K562 (cell line): ENCODE measurements around the gene OVOL3. TPM values are rescaled to one million over a fixed set of nuclear protein-coding genes. Genes with fewer than 3 reads are reported as not detected.

Experiments used
- ATAC-seq: fragments of 200-7000 bp; cut with Tn5 transposase; 3 replicates; pipeline ENCODE4 v1.9.1; 2020; ENCODE audit warnings: moderate library complexity
- BruUV-seq: library from RNA; stranded (reverse); fragments of 400-500 nt; replicated peaks from 2 replicates; lab custom pipeline; 2021; lab: Mats Ljungman, UMichigan
- CTCF ChIA-PET: fragments of 300-600 bp; formaldehyde crosslinking; extraction: SDS; loops from one replicate; lab custom pipeline; 2021; ENCODE audit warnings: low intra/inter-chr PET ratio; lab: Yijun Ruan, JAX
- POLR2A ChIA-PET: fragments of 300-600, 350-650 bp; sonication (Branson Sonifier 250); formaldehyde crosslinking; extraction: SDS; loops from one replicate; lab custom pipeline; 2021; ENCODE audit warnings: antibody characterized with exemption, inconsistent platforms; lab: Yijun Ruan, JAX
- DNase-seq, 4 experiments: peaks; one replicate each; pipeline versions ENCODE4 v3.0.0 to v3.0.0-alpha.2; 2011 to 2018; ENCODE audit warnings: low spot score in 3 of 4, mixed read lengths in 3 of 4; ENCODE audit errors: extremely low read depth in 1 of 4
- FAIRE-seq: peaks from 2 replicates; lab custom pipeline; 2011; peaks lifted over from hg19 to GRCh38; lab: Jason Lieb, UNC
- H2AFZ ChIP-seq: 2 replicates; pipeline ENCODE4 v1.6.0; 2011; ENCODE audit warnings: low read depth, low read length, control low read depth, inconsistent platforms
- H3K27ac ChIP-seq: fragments of 200-600 bp; 3 replicates; pipeline ENCODE4 v1.8.0; 2011; ENCODE audit warnings: low read depth, mild to moderate bottlenecking, control low read depth, inconsistent platforms, low read length, moderate library complexity, mixed read lengths; ENCODE audit errors: extremely low read depth
- H3K27me3 ChIP-seq, 2 experiments: fragments of 300-600 bp in 1 of 2; 2 replicates in 1 of 2; 3 replicates in 1 of 2; pipeline versions ENCODE4 v1.6.0 to v1.8.0; 2011; ENCODE audit warnings: inconsistent platforms in 2 of 2, low read length in 2 of 2, mild to moderate bottlenecking in 1 of 2, mixed read lengths in 1 of 2, moderate library complexity in 1 of 2; ENCODE audit not compliant: control insufficient read depth in 2 of 2, insufficient read depth in 2 of 2
- H3K36me3 ChIP-seq: fragments of 300-600 bp; 3 replicates; pipeline ENCODE4 v1.8.0; 2011; ENCODE audit warnings: mild to moderate bottlenecking, low read length, inconsistent platforms; ENCODE audit not compliant: control insufficient read depth, insufficient read depth
- H3K4me1 ChIP-seq, 2 experiments: fragments of 200-600 bp in 1 of 2; replicated peaks in 1 of 2; 2 replicates in 1 of 2; 3 replicates in 1 of 2; pipeline versions ENCODE4 v1.5.1 to v1.8.0; 2011; ENCODE audit warnings: inconsistent platforms in 2 of 2, low read length in 2 of 2, mild to moderate bottlenecking in 1 of 2, mixed read lengths in 1 of 2, moderate library complexity in 1 of 2; ENCODE audit not compliant: control insufficient read depth in 2 of 2, insufficient read depth in 2 of 2
- H3K4me2 ChIP-seq: 2 replicates; pipeline ENCODE4 v1.6.1; 2011; ENCODE audit warnings: low read length, control low read depth, inconsistent platforms, mixed read lengths; ENCODE audit not compliant: insufficient read depth
- H3K4me3 ChIP-seq: fragments of 200-600 bp; sonication (generic), shearing (Covaris generic); 2 replicates; pipeline ENCODE4 v1.5.1; 2016; ENCODE audit warnings: control low read depth, inconsistent platforms
- H3K79me2 ChIP-seq: fragments of 200-600 bp; 3 replicates; pipeline ENCODE4 v1.8.0; 2011; ENCODE audit warnings: low read length, inconsistent platforms; ENCODE audit not compliant: control insufficient read depth, insufficient read depth
- H3K9ac ChIP-seq, 2 experiments: 2 replicates each; pipeline versions ENCODE4 v1.6.0 to v1.6.1; 2011; ENCODE audit warnings: low read depth in 2 of 2, low read length in 2 of 2, control low read depth in 1 of 2, inconsistent platforms in 1 of 2, mild to moderate bottlenecking in 1 of 2, mixed read lengths in 1 of 2; ENCODE audit not compliant: insufficient read depth in 1 of 2
- H3K9me1 ChIP-seq: one replicate; pipeline ENCODE4 v1.6.0; 2011; ENCODE audit warnings: inconsistent platforms, mild to moderate bottlenecking, low read length, moderate library complexity; ENCODE audit not compliant: control insufficient read depth, insufficient read depth
- H3K9me3 ChIP-seq: replicated peaks from 2 replicates; pipeline ENCODE4 v1.5.1; 2011; ENCODE audit warnings: low read depth, low read length, inconsistent platforms; ENCODE audit not compliant: control insufficient read depth, insufficient read depth
- H4K20me1 ChIP-seq: replicated peaks from 2 replicates; pipeline ENCODE4 v1.6.1; 2011; ENCODE audit warnings: low read length, inconsistent platforms, mixed read lengths; ENCODE audit not compliant: control insufficient read depth, insufficient read depth
- CBX3 ChIP-seq, 2 experiments: IDR thresholded peaks; 1 replicate in 1 of 2; 2 replicates in 1 of 2; pipeline ENCODE4 v1.6.1; 2012; ENCODE audit warnings: inconsistent platforms in 2 of 2, low read length in 2 of 2, borderline replicate concordance in 1 of 2, control low read depth in 1 of 2
- DPF2 ChIP-seq: fragments of 450-650 bp; IDR thresholded peaks from 2 replicates; pipeline ENCODE4 v1.6.1; 2016
- EZH2 ChIP-seq: IDR thresholded peaks from 2 replicates; pipeline ENCODE4 v1.6.1; 2012; ENCODE audit warnings: low read depth, mild to moderate bottlenecking, inconsistent platforms, low read length, borderline replicate concordance
- GTF2E2 ChIP-seq: fragments of 200-800 bp; sonication (Bioruptor generic); IDR thresholded peaks from 2 replicates; pipeline ENCODE4 v1.6.1; 2016; ENCODE audit warnings: missing genetic modification characterization, missing compliant biosample characterization
- NFIX ChIP-seq: fragments of 250-450 bp; sonication (Bioruptor Pico); IDR thresholded peaks from 2 replicates; pipeline ENCODE4 v1.4.0; 2020; ENCODE audit warnings: low read depth, mild to moderate bottlenecking, moderate library complexity
- NRF1 ChIP-seq, 2 experiments: fragments of 450-650 bp; IDR thresholded peaks in 1 of 2; conservative IDR thresholded peaks in 1 of 2; 2 replicates each; pipeline ENCODE4 v1.6.1; 2014; ENCODE audit warnings: mild to moderate bottlenecking in 2 of 2
- SIN3A ChIP-seq, 2 experiments: fragments of 150-350 bp in 1 of 2; IDR thresholded peaks; 2 replicates each; pipeline ENCODE4 v1.6.1; 2011 to 2016; ENCODE audit warnings: borderline replicate concordance in 2 of 2, low read depth in 2 of 2, low read length in 2 of 2, mild to moderate bottlenecking in 2 of 2, moderate library complexity in 2 of 2; ENCODE audit not compliant: control insufficient read depth in 1 of 2
- YBX1 ChIP-seq: fragments of 450-650 bp; IDR thresholded peaks from 2 replicates; pipeline ENCODE4 v1.7.1; 2016; ENCODE audit warnings: mild to moderate bottlenecking
- ZNF79 ChIP-seq: fragments of 250-450 bp; sonication (Bioruptor Pico); IDR thresholded peaks from 2 replicates; pipeline ENCODE4 v1.4.0; 2020; ENCODE audit warnings: low read depth, mild to moderate bottlenecking, moderate library complexity
- WGBS: fragments of 100-300 bp; shearing (Covaris generic); methylation state at CpG from one replicate; pipeline ENCODE4 v1.1.6; 2016; ENCODE audit warnings: low coverage, mixed read lengths; ENCODE audit not compliant: insufficient coverage; ENCODE audit errors: missing lambda C conversion rate; 5-methylcytosine and 5-hydroxymethylcytosine counted together
- in situ Hi-C: fragments of 300-500 bp; cut with MboI; formaldehyde crosslinking; loops from 4 replicates; pipeline ENCODE4 v1.15.0; 2018; ENCODE audit warnings: inconsistent platforms, mixed read lengths
- intact Hi-C: fragments of 100-400 bp; cut with micrococcal nuclease; formaldehyde crosslinking; loops from 2 replicates; pipeline ENCODE4 v1.14.2; 2022
- polyA plus RNA-seq, 8 experiments: library from polyadenylated mRNA; depleted of rRNA in 4 of 8; stranded (reverse) in 5 of 8; unstranded in 3 of 8; fragments of >200 nt; fragmentation: Nextera tagmentation in 2 of 8; fragmentation: Illumina TruSeq in 1 of 8; extraction: Ambion mirVana in 2 of 8; extraction: Trizol in 1 of 8; gene quantifications; 2 replicates each; pipeline versions ENCODE4 v1.2.1 to v1.2.3, GENCODE V29; 2011 to 2014; ENCODE audit warnings: inconsistent platforms in 1 of 8, missing spikeins in 1 of 8
- total RNA-seq, 7 experiments: library from RNA; depleted of rRNA in 6 of 7; stranded (reverse); fragments of >200 nt in 6 of 7; fragmentation: Illumina TruSeq in 2 of 7; extraction: Trizol in 2 of 7; gene quantifications; 2 replicates each; pipeline versions ENCODE4 v1.2.1 to v1.2.3, GENCODE V29; 2011 to 2021; ENCODE audit warnings: low replicate concordance in 1 of 7

The OVOL3 gene
- total and polyA plus RNA-seq, 9 of the 15 experiments (the other 6 are each of a cell fraction or from before 2014, with no cell fraction given), result not detected

- Histone ChIP-seq H3K4me3 (no peak overlapping the region), H4K20me1 (no peaks in the 10 kb centered on the region), H3K9me1 (no peaks in the 10 kb centered on the region), H2AFZ (no peak overlapping the region), H3K9me3 (no peaks in the 10 kb centered on the region), H3K4me2 (no peak overlapping the region), H3K79me2 (no peaks in the 10 kb centered on the region; the same call in 2 of the 3 replicates), H3K36me3 (peaks cover 6% of the 10 kb centered on the region; the same call in 1 of the 3 replicates), H3K9ac (peak overlapping the region in 1 of 2 experiments; percentile 2; a peak in 1 of 4 replicates), H3K27ac (no peak overlapping the region), H3K27me3 (no peaks in the 10 kb centered on the region), H3K4me1 (peaks cover 0 to 23% of the 10 kb centered on the region in 2 experiments; a peak in 3 of 5 replicates)
- in situ Hi-C loops, result no loop called here
- BruUV-seq, result no TSS peak
- no peak for TF ChIP-seq EZH2
- TF ChIP-seq NFIX, result no peak
- TF ChIP-seq DPF2, result no peak
- no peak for TF ChIP-seq GTF2E2
- no peak for TF ChIP-seq SIN3A (IDR thresholded peaks at IDR 0.05; ENCODE audit: borderline replicate concordance in 2 of 2, control insufficient read depth in 1 of 2, low read depth in 2 of 2, low read length in 2 of 2)
- TF ChIP-seq NRF1 (conservative IDR thresholded peaks at IDR 0.05 in 1 of 2, IDR thresholded peaks at IDR 0.05 in 1 of 2), result no peak
- no peak for TF ChIP-seq YBX1
- TF ChIP-seq ZNF79 (CRISPR knock-in tag), result no peak
- TF ChIP-seq CBX3 (IDR thresholded peaks at IDR 0.05; ENCODE audit: borderline replicate concordance in 1 of 2, low read length in 2 of 2), result no peak
- POLR2A ChIA-PET, result interaction anchor here (0.7 to 2.2 kb wide), 3 partner anchors 8 to 19 kb away, joined by 3 to 8 read pairs (median 4); partner anchors contain the start of genes CAPNS1 and OVOL3
- WGBS, result 83% methylated on average over 15 of the region's 26 CpGs
- FAIRE-seq, result no peak
- intact Hi-C loops, result no loop called here
- no peak for DNase-seq
- CTCF ChIA-PET, result no interaction called here
- ATAC-seq, result no peak
Observed at GRCh38 chr19:36120092-36120983, 9.4 kb downstream of the OVOL3 start.
